ENCODE measurements around the gene LRIG3.
"Not testable (repeated sequence)": the region's sequence is repeated elsewhere in the genome, so short reads cannot be mapped to it uniquely, and the experiment has no call there.

LRIG3 gene

DNA sequence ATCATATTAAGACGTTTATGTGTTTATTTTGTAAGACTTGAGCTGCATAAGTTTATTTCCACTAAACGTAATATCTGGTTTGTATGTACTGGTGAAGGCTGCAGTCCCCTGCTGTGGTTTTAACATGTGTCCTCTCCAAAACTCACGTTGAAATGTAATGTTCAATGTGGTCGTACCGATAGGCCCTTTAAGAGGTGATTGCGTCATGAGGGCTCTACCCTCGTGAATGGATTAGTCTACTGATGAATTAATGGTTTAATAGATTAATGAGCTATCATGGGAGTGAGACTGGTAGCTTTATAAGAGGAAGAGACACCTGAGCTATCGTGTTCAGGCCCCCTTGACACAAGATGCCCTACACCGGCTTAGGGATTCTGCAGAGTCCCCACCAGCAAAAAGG is 14.9 kb downstream of the LRIG3 start:
- no peak for ATAC-seq
- TF ChIP-seq ISL1 (CRISPR knock-in tag; IDR thresholded peaks at IDR 0.05): no peak
- TF ChIP-seq TCF4 (CRISPR knock-in tag; IDR thresholded peaks at IDR 0.05; ENCODE audit: borderline replicate concordance): no peak
- no peak for TF ChIP-seq POU6F1 (CRISPR knock-in tag; IDR thresholded peaks at IDR 0.05; ENCODE audit: borderline replicate concordance, low read depth)
- no peak for TF ChIP-seq SNAI2 (CRISPR knock-in tag; IDR thresholded peaks at IDR 0.05)
- TF ChIP-seq, protein P1, sequence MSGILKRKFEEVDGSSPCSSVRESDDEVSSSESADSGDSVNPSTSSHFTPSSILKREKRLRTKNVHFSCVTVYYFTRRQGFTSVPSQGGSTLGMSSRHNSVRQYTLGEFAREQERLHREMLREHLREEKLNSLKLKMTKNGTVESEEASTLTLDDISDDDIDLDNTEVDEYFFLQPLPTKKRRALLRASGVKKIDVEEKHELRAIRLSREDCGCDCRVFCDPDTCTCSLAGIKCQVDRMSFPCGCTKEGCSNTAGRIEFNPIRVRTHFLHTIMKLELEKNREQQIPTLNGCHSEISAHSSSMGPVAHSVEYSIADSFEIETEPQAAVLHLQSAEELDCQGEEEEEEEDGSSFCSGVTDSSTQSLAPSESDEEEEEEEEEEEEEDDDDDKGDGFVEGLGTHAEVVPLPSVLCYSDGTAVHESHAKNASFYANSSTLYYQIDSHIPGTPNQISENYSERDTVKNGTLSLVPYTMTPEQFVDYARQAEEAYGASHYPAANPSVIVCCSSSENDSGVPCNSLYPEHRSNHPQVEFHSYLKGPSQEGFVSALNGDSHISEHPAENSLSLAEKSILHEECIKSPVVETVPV (CRISPR knock-in tag; IDR thresholded peaks at IDR 0.05): no peak
- no peak for TF ChIP-seq OSR1 (CRISPR knock-in tag; IDR thresholded peaks at IDR 0.05)
- no peak for TF ChIP-seq ZNF70 (CRISPR knock-in tag; IDR thresholded peaks at IDR 0.05)
- no peak for TF ChIP-seq ZC3H10 (CRISPR knock-in tag; IDR thresholded peaks at IDR 0.05)
- no peak for TF ChIP-seq ZNF565 (CRISPR knock-in tag; conservative IDR thresholded peaks at IDR 0.05; ENCODE audit: low read depth)
- TF ChIP-seq CSDC2 (CRISPR knock-in tag; IDR thresholded peaks at IDR 0.05): no peak
- TF ChIP-seq ESRRG (CRISPR knock-in tag; IDR thresholded peaks at IDR 0.05): no peak
- TF ChIP-seq TSHZ2 (CRISPR knock-in tag; IDR thresholded peaks at IDR 0.05): no peak
- no peak for TF ChIP-seq ZNF8 (CRISPR knock-in tag; IDR thresholded peaks at IDR 0.05)
- TF ChIP-seq, protein P2, sequence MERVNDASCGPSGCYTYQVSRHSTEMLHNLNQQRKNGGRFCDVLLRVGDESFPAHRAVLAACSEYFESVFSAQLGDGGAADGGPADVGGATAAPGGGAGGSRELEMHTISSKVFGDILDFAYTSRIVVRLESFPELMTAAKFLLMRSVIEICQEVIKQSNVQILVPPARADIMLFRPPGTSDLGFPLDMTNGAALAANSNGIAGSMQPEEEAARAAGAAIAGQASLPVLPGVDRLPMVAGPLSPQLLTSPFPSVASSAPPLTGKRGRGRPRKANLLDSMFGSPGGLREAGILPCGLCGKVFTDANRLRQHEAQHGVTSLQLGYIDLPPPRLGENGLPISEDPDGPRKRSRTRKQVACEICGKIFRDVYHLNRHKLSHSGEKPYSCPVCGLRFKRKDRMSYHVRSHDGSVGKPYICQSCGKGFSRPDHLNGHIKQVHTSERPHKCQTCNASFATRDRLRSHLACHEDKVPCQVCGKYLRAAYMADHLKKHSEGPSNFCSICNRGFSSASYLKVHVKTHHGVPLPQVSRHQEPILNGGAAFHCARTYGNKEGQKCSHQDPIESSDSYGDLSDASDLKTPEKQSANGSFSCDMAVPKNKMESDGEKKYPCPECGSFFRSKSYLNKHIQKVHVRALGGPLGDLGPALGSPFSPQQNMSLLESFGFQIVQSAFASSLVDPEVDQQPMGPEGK (CRISPR knock-in tag; IDR thresholded peaks at IDR 0.05; ENCODE audit: borderline replicate concordance): no peak
- TF ChIP-seq BACH2 (CRISPR knock-in tag; IDR thresholded peaks at IDR 0.05; ENCODE audit: borderline replicate concordance): no peak
- no peak for TF ChIP-seq CREB5 (CRISPR knock-in tag; IDR thresholded peaks at IDR 0.05; ENCODE audit: low read depth)
- TF ChIP-seq TOX (CRISPR knock-in tag; IDR thresholded peaks at IDR 0.05; ENCODE audit: borderline replicate concordance): no peak

- ATAC-seq: not testable (repeated sequence)
Measured at GRCh38 chr12:58902726-58903125, 17.6 kb downstream of the LRIG3 start.

DNA sequence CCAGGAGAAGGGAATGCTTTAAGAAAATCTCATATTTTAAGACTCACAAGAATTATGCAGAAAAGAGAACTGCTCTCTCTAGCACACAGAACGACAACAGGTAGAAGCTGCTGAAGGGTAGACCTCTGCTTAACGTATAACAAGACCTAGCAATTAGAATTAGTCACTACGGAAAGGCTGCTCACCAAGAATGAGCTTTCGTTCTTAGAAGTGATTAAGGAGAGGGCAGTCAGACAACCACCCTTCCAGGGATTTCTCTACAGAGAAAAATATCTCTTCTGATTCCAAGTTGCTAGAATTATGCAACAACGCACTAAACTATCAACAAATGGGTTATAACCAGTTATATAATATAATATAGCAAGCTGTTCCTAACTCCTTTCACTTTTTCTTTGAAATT is 18.6 kb downstream of the LRIG3 start:
- no peak for ATAC-seq
- TF ChIP-seq TOX (CRISPR knock-in tag; IDR thresholded peaks at IDR 0.05; ENCODE audit: borderline replicate concordance) (no peak), ESRRG (CRISPR knock-in tag; IDR thresholded peaks at IDR 0.05) (no peak), CREB5 (CRISPR knock-in tag; IDR thresholded peaks at IDR 0.05; ENCODE audit: low read depth) (no peak), TCF4 (CRISPR knock-in tag; IDR thresholded peaks at IDR 0.05; ENCODE audit: borderline replicate concordance) (no peak), ISL1 (CRISPR knock-in tag; IDR thresholded peaks at IDR 0.05) (no peak), ZNF8 (CRISPR knock-in tag; IDR thresholded peaks at IDR 0.05) (no peak), ZFP3 (CRISPR knock-in tag; IDR thresholded peaks at IDR 0.05) (no peak), SNAI2 (CRISPR knock-in tag; IDR thresholded peaks at IDR 0.05) (no peak), ZNF565 (CRISPR knock-in tag; conservative IDR thresholded peaks at IDR 0.05; ENCODE audit: low read depth) (no peak), CSDC2 (CRISPR knock-in tag; IDR thresholded peaks at IDR 0.05) (no peak), OSR1 (CRISPR knock-in tag; IDR thresholded peaks at IDR 0.05) (no peak), POU6F1 (CRISPR knock-in tag; IDR thresholded peaks at IDR 0.05; ENCODE audit: borderline replicate concordance, low read depth) (no peak), ZNF70 (CRISPR knock-in tag; IDR thresholded peaks at IDR 0.05) (no peak)
- TF ChIP-seq, protein P2 (CRISPR knock-in tag; IDR thresholded peaks at IDR 0.05; ENCODE audit: borderline replicate concordance): no peak

Measured in SK-N-SH treated with all-trans-retinoic acid at 6 μM for 48 hours (cell line).